ENCODE data around the gene ZC3H4.

Gene ZC3H4

DNA sequence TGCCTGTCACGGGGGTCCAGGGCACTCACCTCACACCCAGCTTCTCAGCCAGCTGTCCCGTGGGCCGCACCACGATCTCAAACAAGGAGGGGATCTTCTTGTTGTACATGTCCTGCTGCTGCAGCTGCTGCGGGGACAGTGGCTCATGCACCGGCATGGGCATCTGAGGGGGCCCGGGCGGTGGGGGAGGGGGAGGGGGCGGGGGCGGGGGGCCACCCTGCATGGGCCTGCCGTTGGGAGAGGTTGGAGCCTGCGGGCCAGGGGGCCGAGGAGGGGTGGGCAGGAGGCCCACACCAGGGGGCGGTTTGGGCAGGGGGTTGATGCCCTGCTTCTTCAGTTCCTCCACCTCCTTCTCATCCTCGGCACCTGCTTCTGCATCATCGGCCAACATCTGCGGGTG, 41.3 kb downstream of the ZC3H4 start:
- Histone ChIP-seq H3K4me2 (ENCODE audit: low read depth, low read length, poor library complexity, severe bottlenecking) (no peak overlapping the region), H3K36me3 (ENCODE audit: insufficient read depth, low read length) (peaks cover 88% of the 10 kb centered on the region; the same call in 1 of the 2 replicates), H3F3A (ENCODE audit: low read depth) (no peaks in the 10 kb centered on the region), H3K79me2 (ENCODE audit: insufficient read depth, low read length) (peaks cover 25% of the 10 kb centered on the region), H3K4me1 (ENCODE audit: insufficient read depth, low read length, poor library complexity, severe bottlenecking) (peaks cover 5% of the 10 kb centered on the region), H3K9ac (ENCODE audit: low read depth, low read length, poor library complexity, severe bottlenecking) (no peak overlapping the region), H4K20me1 (ENCODE audit: insufficient read depth, low read length, poor library complexity, severe bottlenecking) (no peaks in the 10 kb centered on the region), H3K27me3 (ENCODE audit: insufficient read depth, low read length, poor library complexity, severe bottlenecking) (no peaks in the 10 kb centered on the region), H3K9me2 (replicated peaks; ENCODE audit: low read depth, low read length) (no peaks in the 10 kb centered on the region), H3K4me3 (ENCODE audit: low read length, poor library complexity, severe bottlenecking) (no peak overlapping the region), H3K9me3 (ENCODE audit: insufficient read depth, low read depth, low read length) (no peaks in the 10 kb centered on the region), H2AFZ (ENCODE audit: low read length) (no peak overlapping the region)
- TF ChIP-seq EZH2phosphoT487 (IDR thresholded peaks at IDR 0.05; ENCODE audit: borderline replicate concordance): no peak
- TF ChIP-seq, protein P1, sequence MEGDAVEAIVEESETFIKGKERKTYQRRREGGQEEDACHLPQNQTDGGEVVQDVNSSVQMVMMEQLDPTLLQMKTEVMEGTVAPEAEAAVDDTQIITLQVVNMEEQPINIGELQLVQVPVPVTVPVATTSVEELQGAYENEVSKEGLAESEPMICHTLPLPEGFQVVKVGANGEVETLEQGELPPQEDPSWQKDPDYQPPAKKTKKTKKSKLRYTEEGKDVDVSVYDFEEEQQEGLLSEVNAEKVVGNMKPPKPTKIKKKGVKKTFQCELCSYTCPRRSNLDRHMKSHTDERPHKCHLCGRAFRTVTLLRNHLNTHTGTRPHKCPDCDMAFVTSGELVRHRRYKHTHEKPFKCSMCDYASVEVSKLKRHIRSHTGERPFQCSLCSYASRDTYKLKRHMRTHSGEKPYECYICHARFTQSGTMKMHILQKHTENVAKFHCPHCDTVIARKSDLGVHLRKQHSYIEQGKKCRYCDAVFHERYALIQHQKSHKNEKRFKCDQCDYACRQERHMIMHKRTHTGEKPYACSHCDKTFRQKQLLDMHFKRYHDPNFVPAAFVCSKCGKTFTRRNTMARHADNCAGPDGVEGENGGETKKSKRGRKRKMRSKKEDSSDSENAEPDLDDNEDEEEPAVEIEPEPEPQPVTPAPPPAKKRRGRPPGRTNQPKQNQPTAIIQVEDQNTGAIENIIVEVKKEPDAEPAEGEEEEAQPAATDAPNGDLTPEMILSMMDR (conservative IDR thresholded peaks at IDR 0.05; ENCODE audit: low read length): no peak

DNA sequence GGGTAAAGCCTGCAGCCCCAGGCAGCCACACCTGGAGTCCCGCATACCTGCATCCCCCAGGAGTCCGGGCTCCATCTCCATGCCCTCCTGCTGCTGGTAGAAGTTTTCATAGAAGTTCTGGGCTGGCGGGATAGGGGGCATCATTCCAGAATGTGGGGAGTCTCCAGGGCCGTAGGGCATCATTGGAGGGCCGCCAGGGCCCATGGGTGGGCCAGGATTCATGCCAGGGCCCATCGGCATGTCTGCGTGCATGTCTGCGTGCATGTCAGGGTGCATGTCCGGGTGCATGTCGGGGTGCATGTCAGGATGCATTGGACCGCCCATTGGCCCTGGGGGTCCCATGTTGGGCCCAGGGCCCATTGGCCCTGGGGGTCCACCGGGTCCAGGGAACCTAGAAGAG, 41.8 kb downstream of the ZC3H4 start:
- Histone ChIP-seq H3K4me3 (ENCODE audit: low read length, poor library complexity, severe bottlenecking) (no peak overlapping the region), H3K36me3 (ENCODE audit: insufficient read depth, low read length) (peaks cover 94% of the 10 kb centered on the region; the same call in 1 of the 2 replicates), H4K20me1 (ENCODE audit: insufficient read depth, low read length, poor library complexity, severe bottlenecking) (no peaks in the 10 kb centered on the region)

DNA sequence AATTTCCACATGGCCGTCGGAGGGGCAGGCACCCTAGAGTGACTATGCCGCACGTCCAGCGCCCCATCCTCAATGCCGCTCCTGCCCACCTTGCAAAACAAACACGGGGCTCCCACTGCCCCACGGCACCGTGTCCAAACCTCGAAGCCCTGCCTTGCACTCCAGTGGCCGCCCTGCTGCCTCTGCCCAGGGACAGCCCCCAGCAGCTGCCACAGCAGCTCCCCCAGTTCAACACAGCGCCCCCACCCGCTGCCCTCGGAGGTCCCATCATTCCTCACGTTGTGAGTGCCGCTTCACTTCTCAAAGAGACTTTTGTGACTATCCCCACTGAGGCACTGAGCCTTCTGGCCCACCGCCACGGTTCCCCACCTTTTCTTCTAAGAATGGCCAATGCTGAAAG, 42.8 kb downstream of the ZC3H4 start:
- Histone ChIP-seq H3K36me3 (ENCODE audit: insufficient read depth, low read length) (peaks cover 95% of the 10 kb centered on the region; the same call in 1 of the 2 replicates), H3K4me1 (ENCODE audit: insufficient read depth, low read length, poor library complexity, severe bottlenecking) (peaks cover 5% of the 10 kb centered on the region), H4K20me1 (ENCODE audit: insufficient read depth, low read length, poor library complexity, severe bottlenecking) (no peaks in the 10 kb centered on the region), H3K9me3 (ENCODE audit: insufficient read depth, low read depth, low read length) (no peaks in the 10 kb centered on the region), H3K27me3 (ENCODE audit: insufficient read depth, low read length, poor library complexity, severe bottlenecking) (no peaks in the 10 kb centered on the region), H3F3A (ENCODE audit: low read depth) (no peaks in the 10 kb centered on the region), H2AFZ (ENCODE audit: low read length) (no peak overlapping the region), H3K4me3 (ENCODE audit: low read length, poor library complexity, severe bottlenecking) (no peak overlapping the region), H3K9ac (ENCODE audit: low read depth, low read length, poor library complexity, severe bottlenecking) (no peak overlapping the region), H3K4me2 (ENCODE audit: low read depth, low read length, poor library complexity, severe bottlenecking) (no peak overlapping the region), H3K9me2 (replicated peaks; ENCODE audit: low read depth, low read length) (no peaks in the 10 kb centered on the region), H3K79me2 (ENCODE audit: insufficient read depth, low read length) (peaks cover 19% of the 10 kb centered on the region)
- no peak for TF ChIP-seq EZH2phosphoT487 (IDR thresholded peaks at IDR 0.05; ENCODE audit: borderline replicate concordance)
- TF ChIP-seq, protein P1 (conservative IDR thresholded peaks at IDR 0.05; ENCODE audit: low read length): no peak

More for the DNA sequence above, 41.8 kb downstream of the ZC3H4 start:
- Histone ChIP-seq H2AFZ (ENCODE audit: low read length) (no peak overlapping the region), H3K4me1 (ENCODE audit: insufficient read depth, low read length, poor library complexity, severe bottlenecking) (peaks cover 5% of the 10 kb centered on the region), H3K4me2 (ENCODE audit: low read depth, low read length, poor library complexity, severe bottlenecking) (no peak overlapping the region), H3K9ac (ENCODE audit: low read depth, low read length, poor library complexity, severe bottlenecking) (no peak overlapping the region), H3K27me3 (ENCODE audit: insufficient read depth, low read length, poor library complexity, severe bottlenecking) (no peaks in the 10 kb centered on the region), H3K9me3 (ENCODE audit: insufficient read depth, low read depth, low read length) (no peaks in the 10 kb centered on the region), H3F3A (ENCODE audit: low read depth) (no peaks in the 10 kb centered on the region), H3K9me2 (replicated peaks; ENCODE audit: low read depth, low read length) (no peaks in the 10 kb centered on the region), H3K79me2 (ENCODE audit: insufficient read depth, low read length) (peaks cover 25% of the 10 kb centered on the region)
- TF ChIP-seq EZH2phosphoT487 (IDR thresholded peaks at IDR 0.05; ENCODE audit: borderline replicate concordance): no peak
- TF ChIP-seq, protein P1 (conservative IDR thresholded peaks at IDR 0.05; ENCODE audit: low read length): no peak

Measured in Loucy (cell line).